SK-N-SH (cell line): Measurements from ENCODE around the gene BNIPL. TPM values are rescaled to one million over a fixed set of nuclear protein-coding genes. Genes with fewer than 3 reads are reported as not detected.
A peak's percentile ranks its signal among the peaks of the same experiment; 100 is the strongest.

Experiments used
- CTCF ChIA-PET: fragments of 300-600, 350-600 bp; formaldehyde crosslinking; extraction: SDS; loops from one replicate; lab custom pipeline; 2021; lab: Yijun Ruan, JAX
- POLR2A ChIA-PET: fragments of 350-600 bp; sonication (Branson Sonifier 250); formaldehyde crosslinking; extraction: SDS; loops from one replicate; lab custom pipeline; 2020; ENCODE audit warnings: antibody characterized with exemption, inconsistent platforms; lab: Yijun Ruan, JAX
- DNase-seq: peaks from one replicate; pipeline ENCODE4 v3.0.0; 2012
- H2AFZ ChIP-seq: fragments of 200-600 bp; sonication (generic); 2 replicates; pipeline ENCODE4 v1.8.1; 2016; ENCODE audit warnings: antibody characterized with exemption, mild to moderate bottlenecking, low read depth
- H3F3A ChIP-seq: fragments of 200-600 bp; sonication (generic); replicated peaks from 2 replicates; pipeline ENCODE3; 2016; ENCODE audit warnings: antibody characterized with exemption, mild to moderate bottlenecking; ENCODE audit not compliant: insufficient read depth
- H3K27ac ChIP-seq, 2 experiments: fragments of 200-500 bp in 1 of 2; fragments of 200-600 bp in 1 of 2; sonication (Bioruptor generic) in 1 of 2; sonication (generic), shearing (Covaris generic) in 1 of 2; 2 replicates each; pipeline versions ENCODE4 v1.5.1 to v1.6.1; 2014 to 2016; ENCODE audit warnings: low read depth in 2 of 2, inconsistent platforms in 1 of 2, low read length in 1 of 2, mild to moderate bottlenecking in 1 of 2, mixed read lengths in 1 of 2
- H3K27me3 ChIP-seq: fragments of 200-600 bp; sonication (generic), shearing (Covaris generic); 2 replicates; pipeline ENCODE4 v1.6.1; 2016; ENCODE audit warnings: mixed run types; ENCODE audit not compliant: insufficient read depth
- H3K36me3 ChIP-seq, 2 experiments: fragments of 200-500 bp in 1 of 2; fragments of 200-600 bp in 1 of 2; sonication (Bioruptor generic) in 1 of 2; sonication (generic) in 1 of 2; replicated peaks in 1 of 2; 2 replicates each; pipeline versions ENCODE3 to v1.5.1; 2014 to 2016; ENCODE audit warnings: low read length in 1 of 2, mild to moderate bottlenecking in 1 of 2; ENCODE audit not compliant: insufficient read depth in 2 of 2, control insufficient read depth in 1 of 2
- H3K4me1 ChIP-seq, 2 experiments: fragments of 200-500 bp in 1 of 2; fragments of 200-600 bp in 1 of 2; sonication (Bioruptor generic) in 1 of 2; sonication (generic), shearing (Covaris generic) in 1 of 2; 2 replicates each; pipeline versions ENCODE4 v1.5.1 to v1.6.1; 2014 to 2016; ENCODE audit warnings: low read depth in 1 of 2, low read length in 1 of 2, mixed run types in 1 of 2; ENCODE audit not compliant: insufficient read depth in 2 of 2, control insufficient read depth in 1 of 2
- H3K4me2 ChIP-seq: fragments of 200-600 bp; sonication (generic), shearing (Covaris generic); 2 replicates; pipeline ENCODE4 v1.6.1; 2017; ENCODE audit warnings: mixed run types
- H3K4me3 ChIP-seq, 2 experiments: fragments of 200-500 bp in 1 of 2; fragments of 200-600 bp in 1 of 2; sonication (Bioruptor generic) in 1 of 2; sonication (generic), shearing (Covaris generic) in 1 of 2; 2 replicates each; pipeline versions ENCODE4 v1.5.1 to v1.8.1; 2014 to 2016; ENCODE audit warnings: low read depth in 2 of 2, inconsistent platforms in 1 of 2, low read length in 1 of 2, mild to moderate bottlenecking in 1 of 2, mixed read lengths in 1 of 2, moderate library complexity in 1 of 2
- H3K79me2 ChIP-seq: fragments of 200-600 bp; sonication (generic); 2 replicates; pipeline ENCODE4 v1.8.1; 2017; ENCODE audit warnings: mild to moderate bottlenecking; ENCODE audit not compliant: insufficient read depth
- H3K9ac ChIP-seq: fragments of 200-600 bp; sonication (generic); 2 replicates; pipeline ENCODE4 v1.6.1; 2017; ENCODE audit warnings: mixed run types
- H3K9me2 ChIP-seq: fragments of 200-600 bp; sonication (generic); 2 replicates; pipeline ENCODE4 v1.6.1; 2017; ENCODE audit warnings: mixed run types
- H3K9me3 ChIP-seq: fragments of 200-600 bp; sonication (generic); 2 replicates; pipeline ENCODE4 v1.6.1; 2017; ENCODE audit warnings: mixed run types, mild to moderate bottlenecking, moderate library complexity
- H4K20me1 ChIP-seq: fragments of 200-600 bp; sonication (generic); 2 replicates; pipeline ENCODE4 v1.6.1; 2017; ENCODE audit warnings: mild to moderate bottlenecking, mixed run types; ENCODE audit not compliant: insufficient read depth
- EZH2phosphoT487 ChIP-seq: fragments of 200-600 bp; sonication (generic); IDR thresholded peaks from 2 replicates; pipeline ENCODE4 v1.6.1; 2017; ENCODE audit warnings: low read depth, mixed run types, mild to moderate bottlenecking, antibody characterized with exemption, moderate library complexity, borderline replicate concordance
- FOSL2 ChIP-seq: IDR thresholded peaks from 2 replicates; pipeline ENCODE4 v1.4.0; 2012; ENCODE audit warnings: low read depth, mild to moderate bottlenecking, moderate library complexity, borderline replicate concordance
- FOXJ3 ChIP-seq: sonication (generic); formaldehyde crosslinking; IDR thresholded peaks from 2 replicates; pipeline ENCODE4 v1.5.1; 2020; ENCODE audit warnings: mild to moderate bottlenecking, missing genetic modification reagents
- JUND ChIP-seq: IDR thresholded peaks from 2 replicates; pipeline ENCODE4 v1.4.0; 2012
- MEF2A ChIP-seq: IDR thresholded peaks from 2 replicates; pipeline ENCODE4 v1.4.0; 2012; ENCODE audit warnings: low read depth, borderline replicate concordance
- MXI1 ChIP-seq: IDR thresholded peaks from 2 replicates; pipeline ENCODE4 v1.6.1; 2012; ENCODE audit warnings: mild to moderate bottlenecking, low read depth, low read length, improper control_type of control experiment
- NFIC ChIP-seq: IDR thresholded peaks from 2 replicates; pipeline ENCODE4 v1.4.0; 2012; ENCODE audit warnings: borderline replicate concordance
- NRF1 ChIP-seq: IDR thresholded peaks from 2 replicates; pipeline ENCODE4 v1.6.1; 2012; ENCODE audit warnings: low read depth, mild to moderate bottlenecking, low read length
- POLR2AphosphoS5 ChIP-seq: IDR thresholded peaks from 2 replicates; pipeline ENCODE4 v1.6.1; 2012; ENCODE audit warnings: low read depth, low read length
- RAD21 ChIP-seq: IDR thresholded peaks from 2 replicates; pipeline ENCODE4 v1.6.1; 2012; ENCODE audit warnings: mild to moderate bottlenecking, low read length
- RFX5 ChIP-seq: IDR thresholded peaks from 2 replicates; pipeline ENCODE4 v1.6.1; 2012; ENCODE audit warnings: mild to moderate bottlenecking, improper control_type of control experiment, low read length
- RXRA ChIP-seq: IDR thresholded peaks from 2 replicates; pipeline ENCODE4 v1.4.0; 2012; ENCODE audit warnings: low read depth, mild to moderate bottlenecking, borderline replicate concordance
- SIN3A ChIP-seq: IDR thresholded peaks from 2 replicates; pipeline ENCODE4 v1.6.1; 2012; ENCODE audit warnings: low read depth, mild to moderate bottlenecking, low read length, moderate library complexity, borderline replicate concordance
- SMC3 ChIP-seq: IDR thresholded peaks from 2 replicates; pipeline ENCODE4 v1.6.1; 2012; ENCODE audit warnings: low read depth, low read length, improper control_type of control experiment
- TCF12 ChIP-seq: IDR thresholded peaks from 2 replicates; pipeline ENCODE4 v1.4.0; 2012
- TEAD4 ChIP-seq: IDR thresholded peaks from 2 replicates; pipeline ENCODE4 v1.4.0; 2012; ENCODE audit warnings: mild to moderate bottlenecking, borderline replicate concordance; ENCODE audit not compliant: insufficient read depth
- YY1 ChIP-seq: IDR thresholded peaks from 2 replicates; pipeline ENCODE4 v1.4.0; 2012; ENCODE audit warnings: low read depth, mild to moderate bottlenecking
- WGBS: methylation state at CpG from one replicate; pipeline ENCODE4 v1.1.6; 2017; ENCODE audit warnings: low lambda C conversion rate; 5-methylcytosine and 5-hydroxymethylcytosine counted together
- polyA plus RNA-seq, 3 experiments: library from polyadenylated mRNA; depleted of rRNA; stranded (reverse); fragments of >200 nt; gene quantifications; 2 replicates each; pipeline ENCODE4 v1.2.3, GENCODE V29; 2012
- TF ChIP-seq, protein P1 (sequence below): IDR thresholded peaks from 2 replicates; pipeline ENCODE4; 2012
- TF ChIP-seq, protein P2 (sequence below): IDR thresholded peaks from 2 replicates; pipeline ENCODE4 v1.6.1; 2012; ENCODE audit warnings: mild to moderate bottlenecking, low read depth, low read length, moderate library complexity
- TF ChIP-seq, protein P3 (sequence below): IDR thresholded peaks from 2 replicates; pipeline ENCODE4 v1.4.0; 2012; ENCODE audit warnings: low read depth, borderline replicate concordance

The BNIPL gene
- polyA plus RNA-seq, 1 of the 3 experiments (the other 2 are of a cell fraction), result 0.12 TPM

DNA sequence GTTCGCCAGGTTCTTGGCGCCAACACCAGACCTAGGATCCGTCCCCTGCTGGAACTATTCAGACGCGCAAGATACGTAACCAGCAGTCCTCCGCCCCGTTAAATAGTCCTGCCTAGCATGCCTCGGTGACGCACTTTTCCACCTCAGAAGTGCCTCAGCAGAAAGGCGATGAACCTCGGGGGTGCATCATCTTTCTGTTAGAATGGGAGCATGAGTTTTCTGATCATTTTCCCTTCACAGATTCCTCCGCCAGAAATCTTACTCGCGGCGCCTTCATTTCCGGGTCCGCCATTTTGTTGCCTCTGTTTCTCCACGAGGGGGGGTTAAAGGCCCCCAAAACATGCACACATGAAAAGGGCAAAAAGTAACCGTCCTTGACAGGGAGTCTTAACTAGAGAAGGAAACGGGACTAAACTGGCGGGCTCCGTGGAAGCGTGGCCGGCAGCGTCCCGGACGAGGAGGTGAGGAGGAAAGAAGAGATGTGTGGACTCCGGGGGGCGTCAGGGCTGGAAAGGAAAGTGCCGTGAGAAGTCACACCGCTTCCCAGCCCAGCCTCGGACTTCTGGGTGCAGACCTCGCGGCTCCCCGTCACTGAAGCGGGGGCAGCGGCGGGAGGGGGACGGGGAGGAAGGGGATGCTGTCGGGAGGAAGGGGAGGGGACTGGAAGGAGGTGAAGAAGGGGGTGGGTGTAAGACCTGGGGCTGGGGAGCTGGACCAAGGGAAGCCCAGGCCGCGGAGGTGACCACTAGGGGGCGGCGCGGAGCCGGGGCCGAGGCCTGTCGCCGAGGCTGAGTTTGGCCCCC, 34.3 kb downstream of the BNIPL start, which contains the start of gene GABPB2 (continued):
- peak; percentile 73; the same call in 1 of the 2 replicates for TF ChIP-seq MXI1
- no peak for TF ChIP-seq FOXJ3 (CRISPR knock-in tag)
- TF ChIP-seq, protein P1, sequence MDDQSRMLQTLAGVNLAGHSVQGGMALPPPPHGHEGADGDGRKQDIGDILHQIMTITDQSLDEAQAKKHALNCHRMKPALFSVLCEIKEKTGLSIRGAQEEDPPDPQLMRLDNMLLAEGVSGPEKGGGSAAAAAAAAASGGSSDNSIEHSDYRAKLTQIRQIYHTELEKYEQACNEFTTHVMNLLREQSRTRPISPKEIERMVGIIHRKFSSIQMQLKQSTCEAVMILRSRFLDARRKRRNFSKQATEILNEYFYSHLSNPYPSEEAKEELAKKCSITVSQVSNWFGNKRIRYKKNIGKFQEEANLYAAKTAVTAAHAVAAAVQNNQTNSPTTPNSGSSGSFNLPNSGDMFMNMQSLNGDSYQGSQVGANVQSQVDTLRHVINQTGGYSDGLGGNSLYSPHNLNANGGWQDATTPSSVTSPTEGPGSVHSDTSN, result peak; percentile 66
- no peak for TF ChIP-seq EZH2phosphoT487
- no peak for TF ChIP-seq FOSL2
- TF ChIP-seq, protein P2, sequence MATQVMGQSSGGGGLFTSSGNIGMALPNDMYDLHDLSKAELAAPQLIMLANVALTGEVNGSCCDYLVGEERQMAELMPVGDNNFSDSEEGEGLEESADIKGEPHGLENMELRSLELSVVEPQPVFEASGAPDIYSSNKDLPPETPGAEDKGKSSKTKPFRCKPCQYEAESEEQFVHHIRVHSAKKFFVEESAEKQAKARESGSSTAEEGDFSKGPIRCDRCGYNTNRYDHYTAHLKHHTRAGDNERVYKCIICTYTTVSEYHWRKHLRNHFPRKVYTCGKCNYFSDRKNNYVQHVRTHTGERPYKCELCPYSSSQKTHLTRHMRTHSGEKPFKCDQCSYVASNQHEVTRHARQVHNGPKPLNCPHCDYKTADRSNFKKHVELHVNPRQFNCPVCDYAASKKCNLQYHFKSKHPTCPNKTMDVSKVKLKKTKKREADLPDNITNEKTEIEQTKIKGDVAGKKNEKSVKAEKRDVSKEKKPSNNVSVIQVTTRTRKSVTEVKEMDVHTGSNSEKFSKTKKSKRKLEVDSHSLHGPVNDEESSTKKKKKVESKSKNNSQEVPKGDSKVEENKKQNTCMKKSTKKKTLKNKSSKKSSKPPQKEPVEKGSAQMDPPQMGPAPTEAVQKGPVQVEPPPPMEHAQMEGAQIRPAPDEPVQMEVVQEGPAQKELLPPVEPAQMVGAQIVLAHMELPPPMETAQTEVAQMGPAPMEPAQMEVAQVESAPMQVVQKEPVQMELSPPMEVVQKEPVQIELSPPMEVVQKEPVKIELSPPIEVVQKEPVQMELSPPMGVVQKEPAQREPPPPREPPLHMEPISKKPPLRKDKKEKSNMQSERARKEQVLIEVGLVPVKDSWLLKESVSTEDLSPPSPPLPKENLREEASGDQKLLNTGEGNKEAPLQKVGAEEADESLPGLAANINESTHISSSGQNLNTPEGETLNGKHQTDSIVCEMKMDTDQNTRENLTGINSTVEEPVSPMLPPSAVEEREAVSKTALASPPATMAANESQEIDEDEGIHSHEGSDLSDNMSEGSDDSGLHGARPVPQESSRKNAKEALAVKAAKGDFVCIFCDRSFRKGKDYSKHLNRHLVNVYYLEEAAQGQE, result no peak; the same call in 1 of the 2 replicates
- no peak; the same call in 1 of the 2 replicates for TF ChIP-seq JUND

DNA sequence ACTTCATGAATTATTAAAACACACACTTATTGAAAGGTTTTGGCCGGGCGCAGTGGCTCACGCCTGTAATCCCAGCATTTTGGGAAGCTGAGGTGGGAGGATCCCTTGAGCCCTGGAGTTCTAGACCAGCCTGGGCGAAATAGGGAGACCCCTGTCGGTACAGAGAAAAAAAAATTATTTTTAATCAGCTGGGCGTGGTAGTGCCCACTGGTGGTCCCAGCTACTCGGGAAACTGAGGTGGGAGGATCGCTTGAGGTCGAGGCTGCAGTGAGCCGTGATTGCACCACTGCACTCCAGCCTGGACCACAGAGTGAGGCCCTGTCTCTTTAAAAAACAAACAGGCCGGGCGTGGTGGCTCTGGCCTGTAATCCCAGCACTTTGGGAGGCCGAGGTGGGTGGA, 35.8 kb downstream of the BNIPL start:
- Histone ChIP-seq H2AFZ (no peak overlapping the region), H3K9ac (no peak overlapping the region), H3K4me1 (no peaks in the 10 kb centered on the region; a peak in 1 of 4 replicates), H3K4me3 (no peak overlapping the region), H3K9me3 (no peaks in the 10 kb centered on the region), H3K4me2 (no peak overlapping the region), H3K9me2 (no peaks in the 10 kb centered on the region), H3K27ac (no peak overlapping the region), H3K79me2 (peaks cover 27% of the 10 kb centered on the region), H3K27me3 (no peaks in the 10 kb centered on the region), H3K36me3 (peaks cover 18 to 26% of the 10 kb centered on the region in 2 experiments), H3F3A (peaks cover 41% of the 10 kb centered on the region), H4K20me1 (peaks cover 3% of the 10 kb centered on the region)
- 91% methylated on average over 13 of the region's 13 CpGs for WGBS
- CTCF ChIA-PET, result interaction anchor here (1.6 to 4.6 kb wide), 5 partner anchors 11 to 28 kb away, joined by 7 to 32 read pairs (median 8); partner anchors contain the start of genes C1orf56, CDC42SE1 and MLLT11
- POLR2A ChIA-PET, result no interaction called here
- no peak for DNase-seq
- TF ChIP-seq MEF2A, result no peak
- TF ChIP-seq RXRA, result no peak
- no peak for TF ChIP-seq RFX5
- no peak for TF ChIP-seq SIN3A
- TF ChIP-seq NRF1, result no peak
- no peak for TF ChIP-seq TCF12
- no peak for TF ChIP-seq NFIC
- TF ChIP-seq, protein P3, sequence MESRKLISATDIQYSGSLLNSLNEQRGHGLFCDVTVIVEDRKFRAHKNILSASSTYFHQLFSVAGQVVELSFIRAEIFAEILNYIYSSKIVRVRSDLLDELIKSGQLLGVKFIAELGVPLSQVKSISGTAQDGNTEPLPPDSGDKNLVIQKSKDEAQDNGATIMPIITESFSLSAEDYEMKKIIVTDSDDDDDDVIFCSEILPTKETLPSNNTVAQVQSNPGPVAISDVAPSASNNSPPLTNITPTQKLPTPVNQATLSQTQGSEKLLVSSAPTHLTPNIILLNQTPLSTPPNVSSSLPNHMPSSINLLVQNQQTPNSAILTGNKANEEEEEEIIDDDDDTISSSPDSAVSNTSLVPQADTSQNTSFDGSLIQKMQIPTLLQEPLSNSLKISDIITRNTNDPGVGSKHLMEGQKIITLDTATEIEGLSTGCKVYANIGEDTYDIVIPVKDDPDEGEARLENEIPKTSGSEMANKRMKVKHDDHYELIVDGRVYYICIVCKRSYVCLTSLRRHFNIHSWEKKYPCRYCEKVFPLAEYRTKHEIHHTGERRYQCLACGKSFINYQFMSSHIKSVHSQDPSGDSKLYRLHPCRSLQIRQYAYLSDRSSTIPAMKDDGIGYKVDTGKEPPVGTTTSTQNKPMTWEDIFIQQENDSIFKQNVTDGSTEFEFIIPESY, result no peak
- no peak for TF ChIP-seq POLR2AphosphoS5
- TF ChIP-seq, protein P2, result no peak
- TF ChIP-seq TEAD4, result no peak
- TF ChIP-seq JUND, result no peak
- TF ChIP-seq YY1, result no peak
- TF ChIP-seq SMC3, result no peak
- no peak for TF ChIP-seq RAD21
- TF ChIP-seq FOXJ3 (CRISPR knock-in tag), result no peak
